ENCODE measurements around the gene KLHL26. TPM values are rescaled to one million over a fixed set of nuclear protein-coding genes. Genes with fewer than 3 reads are reported as not detected.

KLHL26 gene
- polyA plus RNA-seq, 3 donors: 1.6 to 3.2 (median 2.0) TPM

DNA sequence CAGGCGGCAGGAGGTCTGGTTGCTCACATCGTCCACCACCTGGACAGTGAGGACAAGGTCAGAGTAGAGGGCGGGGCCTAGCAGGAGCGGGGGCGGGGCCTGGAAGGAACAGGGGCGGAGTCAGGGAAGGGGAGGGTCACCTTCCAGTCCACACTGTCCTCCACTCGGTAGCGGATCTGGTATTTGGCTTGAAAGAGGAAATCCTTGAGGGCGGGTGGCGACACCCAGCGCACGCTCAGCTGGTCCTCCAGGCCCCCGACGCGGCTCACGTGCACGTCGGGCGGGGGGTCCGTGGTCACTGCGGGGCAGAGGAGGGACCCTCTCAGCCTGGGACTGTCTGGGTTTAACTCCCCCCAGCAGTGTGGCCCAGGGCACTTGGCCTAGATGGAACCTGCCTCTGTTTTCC lies 40.1 kb upstream of the KLHL26 start:
- Histone ChIP-seq H4K20me1 (ENCODE audit: insufficient read depth, low read length) (peaks cover 10% of the 10 kb centered on the region), H3K9ac (ENCODE audit: insufficient read depth, low read length, poor library complexity, severe bottlenecking) (peak overlapping the region; percentile 15), H3K79me2 (ENCODE audit: insufficient read depth, low read length) (no peaks in the 10 kb centered on the region), H3K36me3 (replicated peaks in 1 of 2; ENCODE audit: control insufficient read depth in 1 of 2, insufficient read depth in 2 of 2, low read length in 2 of 2) (peaks cover 0 to 3% of the 10 kb centered on the region in 2 donors), H3K4me2 (replicated peaks; ENCODE audit: extremely low read depth, low read length, poor library complexity, severe bottlenecking) (peak overlapping the region; percentile 66), H2AFZ (ENCODE audit: insufficient read depth, low read depth, low read length, poor library complexity, severe bottlenecking) (peak overlapping the region; percentile 70), H3K27me3 (ENCODE audit: control insufficient read depth in 2 of 2, insufficient read depth in 2 of 2, low read length in 2 of 2) (peaks cover 7 to 45% of the 10 kb centered on the region in 2 donors), H3K9me3 (replicated peaks in 1 of 2; ENCODE audit: control insufficient read depth in 1 of 2, insufficient read depth in 1 of 2, low read length in 2 of 2) (no peaks in the 10 kb centered on the region), H3K4me3 (replicated peaks in 1 of 3; ENCODE audit: low read depth in 2 of 3, low read length in 3 of 3) (peak overlapping the region in 1 of 3 experiments; percentile 58), H3K27ac (ENCODE audit: low read depth in 1 of 2, low read length in 2 of 2) (no peak overlapping the region), H3K4me1 (ENCODE audit: control insufficient read depth in 1 of 2, insufficient read depth in 2 of 2, low read length in 2 of 2) (peaks cover 16 to 28% of the 10 kb centered on the region in 2 donors)
- Mint-ChIP-seq H3K36me3 (peaks cover 6 to 11% of the 10 kb centered on the region in 2 donors), H3K27me3 (ENCODE audit: low read depth in 3 of 3) (peaks cover 47 to 76% (median 61%) of the 10 kb centered on the region in 3 donors), H3K27ac (peak overlapping the region in 1 of 7 donors; percentile 50), H3K4me1 (peaks cover 22% of the 10 kb centered on the region), H3K9me3 (peaks cover 0 to 9% (median 2%) of the 10 kb centered on the region in 7 donors), H3K4me3 (peak overlapping the region; percentile 45 to 71)
- peak; percentile 68 to 79 (median 76) for DNase-seq
- WGBS (ENCODE audit: insufficient coverage): 8% methylated on average over 15 of the region's 21 CpGs
- intact Hi-C loops (cut with micrococcal nuclease): no loop called here
- TF ChIP-seq, protein P1, sequence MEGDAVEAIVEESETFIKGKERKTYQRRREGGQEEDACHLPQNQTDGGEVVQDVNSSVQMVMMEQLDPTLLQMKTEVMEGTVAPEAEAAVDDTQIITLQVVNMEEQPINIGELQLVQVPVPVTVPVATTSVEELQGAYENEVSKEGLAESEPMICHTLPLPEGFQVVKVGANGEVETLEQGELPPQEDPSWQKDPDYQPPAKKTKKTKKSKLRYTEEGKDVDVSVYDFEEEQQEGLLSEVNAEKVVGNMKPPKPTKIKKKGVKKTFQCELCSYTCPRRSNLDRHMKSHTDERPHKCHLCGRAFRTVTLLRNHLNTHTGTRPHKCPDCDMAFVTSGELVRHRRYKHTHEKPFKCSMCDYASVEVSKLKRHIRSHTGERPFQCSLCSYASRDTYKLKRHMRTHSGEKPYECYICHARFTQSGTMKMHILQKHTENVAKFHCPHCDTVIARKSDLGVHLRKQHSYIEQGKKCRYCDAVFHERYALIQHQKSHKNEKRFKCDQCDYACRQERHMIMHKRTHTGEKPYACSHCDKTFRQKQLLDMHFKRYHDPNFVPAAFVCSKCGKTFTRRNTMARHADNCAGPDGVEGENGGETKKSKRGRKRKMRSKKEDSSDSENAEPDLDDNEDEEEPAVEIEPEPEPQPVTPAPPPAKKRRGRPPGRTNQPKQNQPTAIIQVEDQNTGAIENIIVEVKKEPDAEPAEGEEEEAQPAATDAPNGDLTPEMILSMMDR (IDR thresholded peaks at IDR 0.05): no peak

DNA sequence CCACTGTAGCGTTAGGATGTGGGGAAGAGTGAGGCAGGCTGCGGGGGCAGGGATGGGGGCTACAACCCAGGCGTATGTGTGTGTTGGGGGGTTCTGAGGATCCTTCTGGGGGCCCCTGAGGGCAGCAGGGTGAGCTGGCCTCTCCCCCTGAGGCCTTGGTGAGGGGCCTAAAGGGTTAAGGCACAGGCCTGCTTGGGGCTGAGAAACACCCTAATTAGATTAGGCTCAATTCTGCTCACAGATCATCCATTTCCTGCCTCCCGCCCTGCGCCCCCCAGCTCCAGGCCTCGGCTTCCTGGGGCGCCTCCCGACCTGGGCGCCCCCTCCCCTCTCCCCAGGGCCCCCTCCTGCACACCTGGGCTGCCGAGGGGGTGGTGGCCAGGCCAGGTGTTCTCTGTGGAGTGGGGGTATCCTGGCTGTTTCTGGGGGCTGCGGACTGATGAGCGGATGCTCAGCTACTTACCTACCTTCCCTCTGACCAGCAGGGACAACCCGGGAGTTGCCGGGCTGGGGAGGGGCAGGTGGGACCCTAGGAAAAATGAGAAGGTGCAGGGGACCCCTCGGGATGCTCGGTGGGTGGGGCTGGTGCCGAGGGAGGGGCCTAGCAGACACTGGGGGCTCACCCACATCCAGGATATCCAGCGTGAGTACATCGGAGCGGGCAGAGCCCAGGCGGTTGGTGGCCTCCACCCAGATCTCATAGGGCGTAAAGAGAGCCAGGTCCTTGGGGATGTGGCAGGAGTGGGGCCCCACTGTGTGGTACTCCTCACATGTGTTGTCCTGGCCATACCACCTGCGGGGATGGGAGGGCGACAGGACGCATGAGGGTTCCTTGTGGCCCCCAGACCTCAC lies 38.8 kb upstream of the KLHL26 start:
- Mint-ChIP-seq H3K36me3 (peaks cover 0 to 6% of the 10 kb centered on the region in 2 donors), H3K4me3 (peak overlapping the region in 1 of 2 donors; percentile 26), H3K9me3 (peaks cover 0 to 9% (median 5%) of the 10 kb centered on the region in 7 donors), H3K27ac (no peak overlapping the region), H3K4me1 (peaks cover 22% of the 10 kb centered on the region), H3K27me3 (ENCODE audit: low read depth in 3 of 3) (peaks cover 57 to 86% (median 70%) of the 10 kb centered on the region in 3 donors)
- H3K4me3 ChIP-seq (replicated peaks in 1 of 3; ENCODE audit: low read depth in 2 of 3, low read length in 3 of 3): no peak overlapping the region
- H3K4me2 ChIP-seq (replicated peaks; ENCODE audit: extremely low read depth, low read length, poor library complexity, severe bottlenecking): no peak overlapping the region
- H3K4me1 ChIP-seq (ENCODE audit: control insufficient read depth in 1 of 2, insufficient read depth in 2 of 2, low read length in 2 of 2): peaks cover 16 to 28% of the 10 kb centered on the region in 2 donors
- no peak for DNase-seq
- H3K36me3 ChIP-seq (replicated peaks in 1 of 2; ENCODE audit: control insufficient read depth in 1 of 2, insufficient read depth in 2 of 2, low read length in 2 of 2): no peaks in the 10 kb centered on the region
- peaks cover 12 to 58% of the 10 kb centered on the region in 2 donors for H3K27me3 ChIP-seq (ENCODE audit: control insufficient read depth in 2 of 2, insufficient read depth in 2 of 2, low read length in 2 of 2)
- 88% methylated on average over 7 of the region's 25 CpGs for WGBS (ENCODE audit: insufficient coverage)
- H4K20me1 ChIP-seq (ENCODE audit: insufficient read depth, low read length): peaks cover 7% of the 10 kb centered on the region
- H3K27ac ChIP-seq (ENCODE audit: low read depth in 1 of 2, low read length in 2 of 2): no peak overlapping the region
- H2AFZ ChIP-seq (ENCODE audit: insufficient read depth, low read depth, low read length, poor library complexity, severe bottlenecking): no peak overlapping the region
- no peak overlapping the region for H3K9ac ChIP-seq (ENCODE audit: insufficient read depth, low read length, poor library complexity, severe bottlenecking)
- no peaks in the 10 kb centered on the region for H3K9me3 ChIP-seq (replicated peaks in 1 of 2; ENCODE audit: control insufficient read depth in 1 of 2, insufficient read depth in 1 of 2, low read length in 2 of 2)
- intact Hi-C loops (cut with micrococcal nuclease): no loop called here
- H3K79me2 ChIP-seq (ENCODE audit: insufficient read depth, low read length): no peaks in the 10 kb centered on the region
- TF ChIP-seq, protein P1 (IDR thresholded peaks at IDR 0.05): no peak

Data from CD14-positive monocyte (primary cell).